Gastroesophageal sphincter (tissue), 4 donors: ENCODE data around the gene CLEC2A. TPM values are rescaled to one million over a fixed set of nuclear protein-coding genes. Genes with fewer than 3 reads are reported as not detected.

Experiments
- ATAC-seq: fragments of 150-250 bp; one replicate; pipeline ENCODE4 v1.9.1; 2016; ENCODE audit warnings: mild to moderate bottlenecking, moderate library complexity
- H3K27ac ChIP-seq, 4 donors: fragments of 200-600 bp; sonication (generic) in 3 of 4; 1 replicate in 3 of 4; 2 replicates in 1 of 4; pipeline ENCODE4 v1.5.1; 2016 to 2019
- H3K27me3 ChIP-seq: fragments of 200-600 bp; sonication (generic); one replicate; pipeline ENCODE4 v1.5.1; 2019
- H3K36me3 ChIP-seq, 2 donors: fragments of 200-600 bp; sonication (generic); one replicate each; pipeline ENCODE4 v1.5.1; 2019; ENCODE audit warnings: control low read depth in 1 of 2
- H3K4me1 ChIP-seq, 3 donors: fragments of 200-600 bp; sonication (generic); 1 replicate in 2 of 3; 2 replicates in 1 of 3; pipeline ENCODE4 v1.5.1; 2016 to 2019; ENCODE audit warnings: control low read depth in 2 of 3
- H3K4me3 ChIP-seq, 2 donors: fragments of 200-600 bp; sonication (generic); one replicate each; pipeline ENCODE4 v1.5.1; 2019; ENCODE audit warnings: mild to moderate bottlenecking in 1 of 2, moderate library complexity in 1 of 2
- H3K9me3 ChIP-seq, 3 donors: fragments of 200-600 bp; sonication (generic); one replicate each; pipeline ENCODE4 v1.5.1; 2017 to 2019; ENCODE audit warnings: control low read depth in 2 of 3
- CTCF ChIP-seq, 4 experiments: fragments of 200-600 bp in 2 of 4; fragments of 450-650 bp in 2 of 4; sonication (generic) in 1 of 4; IDR thresholded peaks; one replicate each; pipeline ENCODE4 v1.5.1; 2017 to 2019; ENCODE audit warnings: antibody characterized with exemption in 4 of 4, mild to moderate bottlenecking in 2 of 4, moderate library complexity in 2 of 4
- EP300 ChIP-seq: sonication (generic); formaldehyde crosslinking; IDR thresholded peaks from one replicate; pipeline ENCODE4 v1.6.1; 2017; ENCODE audit warnings: antibody characterized with exemption, mild to moderate bottlenecking
- POLR2A ChIP-seq, 2 donors: fragments of 450-650 bp; IDR thresholded peaks; one replicate each; pipeline ENCODE4 v1.6.1; 2017; ENCODE audit warnings: antibody characterized with exemption in 2 of 2, mild to moderate bottlenecking in 2 of 2, moderate library complexity in 1 of 2
- POLR2AphosphoS5 ChIP-seq: sonication (generic); formaldehyde crosslinking; IDR thresholded peaks from one replicate; pipeline ENCODE4 v1.6.1; 2017; ENCODE audit warnings: antibody characterized with exemption
- WGBS, 2 donors: methylation state at CpG; one replicate each; pipeline ENCODE4 v1.1.5; 2018; ENCODE audit warnings: low coverage in 1 of 2; 5-methylcytosine and 5-hydroxymethylcytosine counted together
- total RNA-seq, 4 donors: library from RNA; depleted of rRNA; stranded (reverse); fragments of >200 nt; gene quantifications; one replicate each; pipeline ENCODE4 v1.1.0, GENCODE V29; 2016

CLEC2A gene
- total RNA-seq, 4 donors from 2014 or later = not detected

DNA sequence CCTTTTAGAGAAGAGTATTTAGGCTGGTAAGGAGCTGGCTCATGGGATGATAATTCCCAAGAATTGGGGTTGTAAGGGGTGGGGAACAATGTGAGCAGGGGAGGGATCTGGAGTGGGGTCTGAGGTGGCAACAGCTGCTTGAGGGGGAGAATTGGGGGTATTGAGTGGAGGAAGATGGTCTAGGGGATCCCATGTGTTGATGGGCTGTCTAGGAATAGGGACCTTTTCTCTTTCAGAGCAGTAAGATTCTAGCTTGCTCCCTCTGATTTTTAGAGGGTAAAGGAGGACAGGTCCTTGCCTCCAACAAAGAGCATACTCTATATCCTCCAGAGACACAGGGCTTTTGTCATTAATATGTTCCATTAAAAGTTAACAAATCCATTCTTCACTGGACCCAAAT, 22.4 kb downstream of the CLEC2A start:
- Histone ChIP-seq H3K27me3 (no peaks in the 10 kb centered on the region), H3K27ac (no peak overlapping the region), H3K36me3 (no peaks in the 10 kb centered on the region), H3K4me3 (no peak overlapping the region), H3K4me1 (no peaks in the 10 kb centered on the region), H3K9me3 (peaks cover 0 to 29% (median 0%) of the 10 kb centered on the region in 3 donors)
- no peak for TF ChIP-seq EP300
- TF ChIP-seq CTCF (IDR thresholded peaks at IDR 0.05) = no peak
- no peak for TF ChIP-seq POLR2A (IDR thresholded peaks at IDR 0.05)
- TF ChIP-seq POLR2AphosphoS5 = no peak
- ATAC-seq = no peak

DNA sequence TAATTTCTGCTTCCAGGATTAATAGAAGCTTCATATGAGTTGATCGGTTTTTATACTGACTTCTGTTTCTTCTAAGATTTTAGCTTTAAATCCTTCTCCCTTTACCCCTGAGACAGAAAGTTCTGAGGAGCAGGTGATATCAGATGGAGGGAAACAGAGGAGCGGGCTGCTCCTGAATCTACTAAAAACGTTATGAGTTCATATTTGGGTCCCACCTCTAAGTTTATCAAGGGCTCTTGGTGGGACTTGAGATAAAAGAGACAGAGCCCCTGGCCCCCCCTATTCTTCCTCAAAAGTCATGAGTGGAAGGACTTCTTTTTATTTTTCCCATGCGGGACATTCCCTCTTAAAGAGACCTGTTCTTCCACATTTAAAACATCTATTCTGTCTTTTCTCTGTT, 23.8 kb downstream of the CLEC2A start:
- ATAC-seq = no peak
- no peak overlapping the region for H3K4me3 ChIP-seq
- H3K9me3 ChIP-seq = peaks cover 0 to 29% (median 0%) of the 10 kb centered on the region in 3 donors
- H3K27me3 ChIP-seq = no peaks in the 10 kb centered on the region
- WGBS, 2 donors = 91 to 92% methylated on average over 2 to 4 of the region's 4 CpGs
- H3K4me1 ChIP-seq = no peaks in the 10 kb centered on the region
- TF ChIP-seq POLR2A (IDR thresholded peaks at IDR 0.05) (no peak), CTCF (IDR thresholded peaks at IDR 0.05) (no peak), POLR2AphosphoS5 (no peak), EP300 (no peak)
- H3K36me3 ChIP-seq = no peaks in the 10 kb centered on the region
- H3K27ac ChIP-seq = no peak overlapping the region

GRCh38 chr12:9907769-9908168, 24.4 kb downstream of the CLEC2A start:
- Histone ChIP-seq H3K27ac (no peak overlapping the region), H3K4me1 (no peaks in the 10 kb centered on the region), H3K36me3 (no peaks in the 10 kb centered on the region), H3K27me3 (no peaks in the 10 kb centered on the region), H3K4me3 (no peak overlapping the region), H3K9me3 (peaks cover 0 to 33% (median 0%) of the 10 kb centered on the region in 3 donors)
- WGBS, 2 donors = 91 to 92% methylated on average over 6 to 7 of the region's 7 CpGs
- no peak for ATAC-seq
- TF ChIP-seq EP300 (no peak), POLR2AphosphoS5 (no peak), CTCF (IDR thresholded peaks at IDR 0.05) (no peak), POLR2A (IDR thresholded peaks at IDR 0.05) (no peak)

DNA sequence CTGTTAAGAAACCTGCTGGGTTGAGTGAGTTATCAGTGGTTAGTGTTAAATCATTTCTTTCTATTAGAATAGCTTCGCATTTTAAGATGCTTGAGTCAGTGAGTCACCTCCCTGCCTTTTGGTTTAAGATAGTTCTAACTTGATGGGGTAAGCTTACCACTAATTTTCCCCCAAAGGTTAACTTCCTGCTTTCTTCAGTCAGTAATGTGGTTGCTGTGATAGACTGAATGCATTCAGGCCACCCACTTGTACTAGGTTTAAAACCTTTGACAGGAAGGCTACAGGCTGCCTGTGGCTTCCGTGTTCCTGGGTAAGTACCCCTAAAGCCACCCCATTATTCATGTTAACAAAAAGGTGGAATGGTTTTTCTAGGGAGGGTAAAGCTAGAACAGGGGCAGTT, 25.3 kb downstream of the CLEC2A start:
- no peaks in the 10 kb centered on the region for H3K4me1 ChIP-seq
- 94 to 97% methylated on average over 2 of the region's 2 CpGs for WGBS, 2 donors
- H3K36me3 ChIP-seq = no peaks in the 10 kb centered on the region
- no peaks in the 10 kb centered on the region for H3K27me3 ChIP-seq
- no peak overlapping the region for H3K4me3 ChIP-seq
- no peak for ATAC-seq
- peaks cover 0 to 35% (median 0%) of the 10 kb centered on the region in 3 donors for H3K9me3 ChIP-seq
- TF ChIP-seq POLR2A (IDR thresholded peaks at IDR 0.05) (no peak), EP300 (no peak), POLR2AphosphoS5 (no peak), CTCF (IDR thresholded peaks at IDR 0.05) (no peak)
- no peak overlapping the region for H3K27ac ChIP-seq

- WGBS, 2 donors = 74 to 85% methylated on average over 3 of the region's 7 CpGs
- H3K27me3 ChIP-seq = no peaks in the 10 kb centered on the region
- ATAC-seq = no peak
- TF ChIP-seq POLR2A (IDR thresholded peaks at IDR 0.05) (no peak), POLR2AphosphoS5 (no peak), CTCF (IDR thresholded peaks at IDR 0.05) (no peak), EP300 (no peak)
- no peak overlapping the region for H3K27ac ChIP-seq
- peaks cover 0 to 14% (median 0%) of the 10 kb centered on the region in 3 donors for H3K9me3 ChIP-seq
- no peaks in the 10 kb centered on the region for H3K36me3 ChIP-seq
- no peak overlapping the region for H3K4me3 ChIP-seq
- H3K4me1 ChIP-seq = no peaks in the 10 kb centered on the region
Measured at GRCh38 chr12:9902539-9903228, 29.5 kb downstream of the CLEC2A start.
